Fibroblast of pulmonary artery (primary cell): ENCODE results near the gene DENND5A.

ENCODE experiments used
- DNase-seq: peaks from one replicate; pipeline ENCODE4 v3.0.0-alpha.2; 2010; ENCODE audit warnings: low read depth
- H3K4me3 ChIP-seq: replicated peaks from 2 replicates; pipeline ENCODE4 v1.5.1; 2011; ENCODE audit warnings: low read depth, mild to moderate bottlenecking, control low read depth, low read length, moderate library complexity
- TF ChIP-seq, protein P1 (sequence below): IDR thresholded peaks from 2 replicates; pipeline ENCODE4 v1.5.1; 2011; ENCODE audit warnings: mild to moderate bottlenecking, control low read depth, low read length, inconsistent platforms; ENCODE audit errors: missing control alignments

DENND5A gene

DNA sequence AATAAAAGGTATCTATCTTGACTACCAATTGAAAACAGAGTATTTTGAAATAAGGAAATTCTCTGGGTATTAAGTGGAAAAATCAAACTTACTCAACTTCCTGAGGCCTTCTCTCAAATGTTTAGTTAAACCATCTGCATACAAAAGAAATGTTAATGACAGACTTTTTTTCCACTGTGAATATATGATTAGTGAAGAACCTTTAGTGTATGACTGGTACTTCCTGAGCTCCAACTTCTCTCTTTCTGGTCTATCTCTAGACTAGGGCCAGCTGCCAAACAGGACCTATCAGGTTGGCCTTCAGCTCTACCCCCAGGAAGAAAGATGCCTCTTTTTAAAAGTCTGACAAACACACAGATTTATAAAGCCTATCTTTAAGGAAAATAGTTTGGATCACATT lies 105.0 kb downstream of the DENND5A start:
- TF ChIP-seq, protein P1, sequence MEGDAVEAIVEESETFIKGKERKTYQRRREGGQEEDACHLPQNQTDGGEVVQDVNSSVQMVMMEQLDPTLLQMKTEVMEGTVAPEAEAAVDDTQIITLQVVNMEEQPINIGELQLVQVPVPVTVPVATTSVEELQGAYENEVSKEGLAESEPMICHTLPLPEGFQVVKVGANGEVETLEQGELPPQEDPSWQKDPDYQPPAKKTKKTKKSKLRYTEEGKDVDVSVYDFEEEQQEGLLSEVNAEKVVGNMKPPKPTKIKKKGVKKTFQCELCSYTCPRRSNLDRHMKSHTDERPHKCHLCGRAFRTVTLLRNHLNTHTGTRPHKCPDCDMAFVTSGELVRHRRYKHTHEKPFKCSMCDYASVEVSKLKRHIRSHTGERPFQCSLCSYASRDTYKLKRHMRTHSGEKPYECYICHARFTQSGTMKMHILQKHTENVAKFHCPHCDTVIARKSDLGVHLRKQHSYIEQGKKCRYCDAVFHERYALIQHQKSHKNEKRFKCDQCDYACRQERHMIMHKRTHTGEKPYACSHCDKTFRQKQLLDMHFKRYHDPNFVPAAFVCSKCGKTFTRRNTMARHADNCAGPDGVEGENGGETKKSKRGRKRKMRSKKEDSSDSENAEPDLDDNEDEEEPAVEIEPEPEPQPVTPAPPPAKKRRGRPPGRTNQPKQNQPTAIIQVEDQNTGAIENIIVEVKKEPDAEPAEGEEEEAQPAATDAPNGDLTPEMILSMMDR: no peak
- H3K4me3 ChIP-seq: no peak overlapping the region
- DNase-seq: peak; percentile 77

DNA sequence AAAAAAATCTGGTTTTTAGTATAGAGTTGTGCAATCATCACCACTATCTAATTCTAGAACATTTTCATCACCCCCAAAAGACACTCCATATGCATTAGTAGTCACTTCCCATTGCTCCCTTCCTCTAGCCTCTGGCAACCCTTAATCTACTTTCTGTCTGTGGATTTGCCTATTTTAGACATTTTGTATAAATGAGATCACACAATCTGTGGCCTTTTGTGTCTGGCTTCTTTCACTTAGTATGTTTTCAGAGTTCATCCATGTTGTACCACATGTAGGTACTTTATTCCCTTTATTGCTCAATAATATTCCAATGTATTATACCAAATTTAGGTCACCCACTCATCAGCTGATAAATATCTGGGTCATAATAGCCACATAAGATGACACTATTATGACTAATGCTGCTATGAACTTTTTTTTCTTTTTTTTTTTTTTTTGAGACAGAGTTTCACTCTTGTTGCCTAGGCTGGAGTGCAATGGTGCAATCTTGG lies 106.2 kb downstream of the DENND5A start:
- H3K4me3 ChIP-seq: no peak overlapping the region
- TF ChIP-seq, protein P1: no peak
- peak; percentile 74 for DNase-seq

DNA sequence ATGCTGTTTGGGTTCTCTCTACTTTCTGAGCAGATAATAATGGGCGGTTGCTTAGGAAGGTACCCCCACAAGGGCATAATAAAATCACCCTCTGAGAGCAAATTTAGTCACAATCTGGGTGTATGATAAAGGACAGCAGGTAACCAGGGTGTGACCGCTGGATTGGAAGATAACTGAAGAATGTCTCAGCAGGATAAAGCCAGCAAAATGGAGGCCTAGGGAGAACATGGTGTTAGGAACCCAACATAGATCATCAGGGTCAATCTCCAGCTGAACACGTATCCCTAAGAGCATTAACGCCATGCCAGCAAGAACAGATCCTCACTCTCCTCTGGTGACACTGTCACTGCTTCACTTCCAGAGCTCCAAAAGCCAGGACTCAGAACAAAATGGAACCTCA lies 109.2 kb downstream of the DENND5A start:
- DNase-seq: no peak
- TF ChIP-seq, protein P1: no peak
- H3K4me3 ChIP-seq: no peak overlapping the region

DNA sequence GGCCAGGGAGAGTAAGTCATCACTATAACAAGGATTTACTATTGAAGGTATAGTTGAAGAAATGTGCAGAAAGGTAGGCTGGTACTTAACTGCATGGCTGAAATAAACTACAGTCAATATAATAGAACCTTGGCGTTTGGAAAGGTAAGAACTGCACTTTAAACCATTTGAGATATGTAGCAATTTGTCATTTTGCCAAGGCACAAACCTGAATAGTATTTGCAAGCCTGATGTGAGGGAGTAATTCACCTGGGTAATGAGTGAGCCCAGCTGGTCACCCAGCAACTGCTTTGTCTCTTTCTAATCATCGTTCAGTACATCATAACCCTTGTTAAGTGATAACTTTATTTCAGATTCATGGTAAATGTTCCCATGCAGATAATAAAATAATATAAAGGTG lies 111.5 kb downstream of the DENND5A start:
- no peak for DNase-seq
- no peak overlapping the region for H3K4me3 ChIP-seq
- TF ChIP-seq, protein P1: no peak

DNA sequence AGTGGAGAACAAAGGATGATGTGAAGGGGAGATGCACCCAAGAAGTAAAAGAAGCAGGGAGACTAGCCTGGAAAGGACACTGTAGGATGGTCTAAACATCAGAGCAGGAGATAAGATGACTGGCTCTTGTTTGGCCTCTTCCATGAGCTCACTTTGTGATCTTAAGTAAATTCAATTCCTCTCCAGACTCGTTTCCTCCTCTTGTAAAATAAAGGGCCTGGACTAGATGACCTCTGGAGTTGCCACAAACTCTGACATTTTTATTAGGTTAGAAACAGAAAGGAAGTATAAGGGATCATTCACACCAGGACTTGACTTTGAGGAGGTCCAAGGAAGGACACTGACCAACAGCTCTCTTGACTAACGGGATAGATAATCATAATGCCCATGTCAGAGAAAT lies 113.5 kb downstream of the DENND5A start:
- no peak for DNase-seq
- TF ChIP-seq, protein P1: no peak
- H3K4me3 ChIP-seq: no peak overlapping the region

DNA sequence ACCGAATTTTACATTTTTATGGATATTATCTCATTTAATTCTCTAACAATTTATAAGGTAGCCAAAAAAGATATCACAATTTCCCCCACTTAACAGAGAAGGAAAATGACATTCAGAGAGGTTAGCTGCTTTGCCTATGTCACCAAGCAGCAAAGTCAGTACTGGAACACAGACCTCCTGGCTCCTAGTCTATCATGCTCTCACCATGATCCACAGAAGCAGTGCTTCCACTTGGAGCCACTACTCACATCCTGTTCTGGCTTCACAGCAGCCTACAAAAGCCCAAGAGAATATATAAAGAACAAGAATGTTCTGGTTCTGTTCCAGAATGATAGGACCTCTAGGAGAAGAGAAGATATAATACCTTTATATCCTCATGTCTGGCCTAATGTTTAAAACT lies 114.2 kb downstream of the DENND5A start:
- no peak overlapping the region for H3K4me3 ChIP-seq

DNA sequence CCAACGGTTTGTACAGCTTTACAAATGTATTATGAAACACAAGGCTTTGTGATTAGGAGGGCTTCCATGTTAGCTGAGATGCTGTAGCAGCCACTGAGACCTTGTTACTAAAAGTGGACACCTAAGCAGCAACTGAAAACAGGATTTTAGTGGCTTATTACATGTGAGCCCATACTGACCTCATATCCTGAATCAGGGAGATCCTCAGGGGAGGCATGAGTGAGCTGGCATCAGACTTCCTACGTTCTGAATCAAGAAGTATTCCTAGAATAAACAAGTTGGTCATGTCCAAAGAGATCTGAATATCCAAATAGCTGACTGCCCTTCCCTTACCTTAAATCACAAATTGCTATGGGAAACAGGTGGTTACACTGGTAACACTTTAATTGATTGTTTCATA lies 114.6 kb downstream of the DENND5A start:
- TF ChIP-seq, protein P1: no peak
- H3K4me3 ChIP-seq: no peak overlapping the region
- peak; percentile 75 for DNase-seq

More for the DNA sequence above, 114.2 kb downstream of the DENND5A start:
- TF ChIP-seq, protein P1: no peak
- peak; percentile 32 for DNase-seq
